ENCODE data around the gene ATP9A.
"Not testable (repeated sequence)": the region's sequence is repeated elsewhere in the genome, so short reads cannot be mapped to it uniquely, and the experiment has no call there.

The ATP9A gene

DNA sequence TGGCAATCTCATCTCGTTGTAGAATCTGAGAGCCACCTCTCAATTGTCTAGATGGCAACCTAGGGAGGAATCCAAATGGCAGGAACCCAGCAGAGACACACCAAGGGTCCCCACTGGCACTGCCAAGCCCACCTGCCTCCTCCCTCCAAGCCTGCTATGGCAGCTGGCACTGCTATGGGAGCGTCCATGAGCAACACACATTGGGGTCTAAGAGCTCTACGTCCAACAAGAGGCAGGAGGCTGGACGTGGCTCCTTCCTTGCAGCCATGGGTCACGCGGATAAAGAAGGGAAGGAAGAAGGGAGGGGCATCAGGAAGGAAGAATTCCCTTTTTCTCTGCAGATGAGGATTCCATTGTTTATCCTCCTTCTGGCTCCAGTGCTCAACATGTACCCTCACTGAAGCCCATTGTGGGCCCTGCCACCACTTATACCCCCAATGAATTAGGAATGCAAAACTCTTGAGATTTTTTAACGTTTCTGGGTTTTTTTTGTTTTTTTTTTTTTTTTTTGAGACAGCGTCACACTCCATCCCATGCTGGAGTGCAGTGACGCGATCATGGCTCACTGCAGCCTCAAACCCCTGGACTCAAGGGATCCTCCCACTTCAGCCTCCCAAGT, 17.3 kb downstream of the ATP9A start:
- DNase-seq (ENCODE audit: low spot score): no peak

DNA sequence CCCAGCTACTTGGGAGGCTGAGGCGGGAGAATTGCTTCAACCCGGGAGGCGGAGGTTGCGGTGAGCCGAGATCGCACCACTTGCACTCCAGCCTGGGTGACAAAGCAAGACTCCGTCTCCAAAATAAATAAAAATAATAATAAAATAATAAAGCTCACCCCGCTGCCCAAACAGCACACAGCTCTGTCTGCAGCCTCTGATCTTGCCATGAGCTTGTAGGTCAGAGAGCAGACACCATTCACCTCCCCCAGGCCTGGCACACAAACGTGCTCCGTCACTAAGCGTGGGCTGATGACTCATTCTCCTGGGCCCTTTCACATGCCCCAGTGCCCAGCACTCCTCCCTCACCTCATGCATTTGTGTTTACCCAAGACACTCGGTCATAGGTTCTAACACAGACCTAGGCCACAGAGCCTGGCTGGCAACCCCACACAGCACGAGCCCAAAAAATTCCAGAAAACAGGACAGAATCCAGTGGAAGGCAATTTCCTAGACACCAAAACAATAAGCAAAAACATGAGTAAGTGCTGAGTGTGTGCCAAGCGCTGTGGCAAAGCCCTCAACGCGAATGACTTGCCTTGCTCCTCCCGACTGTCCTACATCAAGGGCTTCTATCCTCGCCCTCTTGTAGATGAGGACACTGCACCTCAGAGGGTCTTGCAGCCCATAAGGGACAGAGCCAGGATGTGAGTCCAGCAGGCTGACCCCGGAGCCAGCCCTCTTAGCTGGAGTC, 18.0 kb downstream of the ATP9A start:
- DNase-seq (ENCODE audit: low spot score): peak; percentile 65

DNA sequence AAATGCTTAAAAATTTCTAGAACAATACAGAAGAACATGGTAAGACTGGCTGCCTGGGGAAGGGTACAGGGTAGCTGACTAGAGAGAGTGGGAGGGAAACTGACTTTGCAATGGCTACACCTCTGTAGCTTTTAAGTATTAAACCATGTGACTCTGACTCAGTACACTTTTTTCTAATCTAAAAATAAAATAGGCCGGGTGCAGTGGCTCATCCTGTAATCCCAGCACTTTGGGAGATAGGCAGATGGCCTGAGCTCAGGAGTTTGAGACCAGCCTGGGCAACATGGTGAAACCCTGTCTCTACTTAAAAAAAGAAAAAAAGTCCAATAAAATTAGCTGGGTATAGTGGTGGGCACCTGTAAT, 18.5 kb downstream of the ATP9A start:
- DNase-seq (ENCODE audit: low spot score): peak; percentile 26

DNA sequence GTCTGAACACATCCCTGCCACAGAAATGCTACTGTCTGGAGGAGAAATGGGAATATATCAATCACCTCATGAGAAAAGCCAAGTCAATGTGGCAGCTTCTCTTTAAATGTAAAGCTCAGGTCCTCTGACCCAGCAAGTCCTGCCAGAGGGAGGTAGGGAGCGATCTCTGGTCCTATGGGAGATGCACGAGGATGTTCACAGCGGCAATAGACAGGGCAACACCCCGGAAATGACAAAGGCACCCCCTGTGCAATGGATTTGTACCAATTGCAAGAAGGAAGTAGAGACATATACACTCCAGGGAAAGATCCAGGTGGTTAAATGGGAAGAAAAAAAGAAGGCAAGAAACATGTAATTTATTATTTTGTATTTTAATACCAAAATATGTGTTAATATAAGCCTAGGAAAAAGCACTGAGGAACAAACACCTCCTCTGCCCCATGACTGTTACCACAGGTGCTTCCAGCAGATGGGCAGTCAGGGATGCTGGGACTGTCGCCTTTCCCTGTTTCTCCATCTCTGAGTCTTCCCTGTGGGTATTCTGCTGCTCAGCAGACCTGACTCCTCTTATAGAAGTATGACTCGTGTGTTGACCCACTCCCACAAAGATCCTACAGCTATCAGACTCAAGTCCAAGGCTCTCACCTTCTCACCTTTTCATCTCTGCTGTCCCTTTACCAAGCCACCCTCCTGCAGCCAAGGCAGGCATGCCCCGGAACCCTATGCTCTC, 20.8 kb downstream of the ATP9A start:
- DNase-seq (ENCODE audit: low spot score): no peak

DNA sequence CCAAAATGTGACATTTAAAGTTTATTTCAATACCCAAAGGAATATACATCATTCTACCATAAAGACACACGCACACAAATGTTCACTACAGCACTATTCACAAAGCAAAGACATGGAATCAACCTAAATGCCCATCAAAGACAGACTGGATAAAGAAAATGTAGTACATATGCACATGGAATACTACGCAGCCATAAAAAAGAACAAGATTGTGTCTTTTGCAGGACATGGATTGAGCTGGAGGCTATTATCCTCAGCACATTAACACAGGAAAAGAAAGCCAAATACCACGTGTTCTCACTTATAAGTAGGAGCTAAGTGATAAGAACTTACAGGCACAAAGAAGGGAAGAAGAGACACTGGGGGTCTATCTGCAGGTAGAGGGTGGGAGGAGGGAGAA, 22.4 kb downstream of the ATP9A start:
- no peak for DNase-seq (ENCODE audit: low spot score)

DNA sequence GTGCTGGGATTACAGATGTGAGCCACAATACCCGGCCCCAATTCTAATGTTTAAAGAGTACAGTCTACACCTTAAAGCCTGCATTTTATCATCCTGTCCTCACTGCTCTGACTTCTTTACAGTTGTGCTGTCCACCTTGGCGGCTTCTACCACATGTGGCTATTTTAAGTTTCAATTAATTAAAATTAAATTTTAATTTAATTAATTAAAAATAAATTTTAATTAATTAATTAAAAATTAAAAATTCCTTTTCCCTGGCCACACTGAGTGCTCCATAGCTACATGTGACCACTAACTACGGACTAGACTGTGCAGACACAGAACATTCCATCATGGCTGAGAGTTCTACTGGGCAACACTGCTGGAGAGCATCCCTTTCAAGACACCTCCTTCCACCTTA, 27.4 kb downstream of the ATP9A start:
- no peak for DNase-seq (ENCODE audit: low spot score)

DNA sequence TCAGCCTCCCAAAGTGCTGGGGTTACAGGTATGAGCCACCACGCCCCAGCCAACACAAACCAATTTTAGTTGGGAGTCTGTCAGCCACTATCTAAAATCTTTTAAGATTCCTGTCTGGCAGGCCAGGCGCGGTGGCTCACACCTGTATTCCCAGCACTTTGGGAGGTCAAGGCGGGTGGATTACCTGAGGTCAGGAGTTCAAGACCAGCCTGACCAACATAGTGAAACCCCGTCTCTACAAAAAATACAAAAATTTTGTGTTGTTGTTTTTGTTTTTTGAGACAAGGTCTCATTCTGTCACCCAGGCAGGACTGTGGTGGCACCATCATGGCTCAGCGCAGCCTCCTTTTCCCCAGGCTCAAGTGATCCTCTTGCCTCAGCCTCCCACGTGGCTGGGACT, 27.9 kb downstream of the ATP9A start:
- DNase-seq (ENCODE audit: low spot score): not testable (repeated sequence)

DNA sequence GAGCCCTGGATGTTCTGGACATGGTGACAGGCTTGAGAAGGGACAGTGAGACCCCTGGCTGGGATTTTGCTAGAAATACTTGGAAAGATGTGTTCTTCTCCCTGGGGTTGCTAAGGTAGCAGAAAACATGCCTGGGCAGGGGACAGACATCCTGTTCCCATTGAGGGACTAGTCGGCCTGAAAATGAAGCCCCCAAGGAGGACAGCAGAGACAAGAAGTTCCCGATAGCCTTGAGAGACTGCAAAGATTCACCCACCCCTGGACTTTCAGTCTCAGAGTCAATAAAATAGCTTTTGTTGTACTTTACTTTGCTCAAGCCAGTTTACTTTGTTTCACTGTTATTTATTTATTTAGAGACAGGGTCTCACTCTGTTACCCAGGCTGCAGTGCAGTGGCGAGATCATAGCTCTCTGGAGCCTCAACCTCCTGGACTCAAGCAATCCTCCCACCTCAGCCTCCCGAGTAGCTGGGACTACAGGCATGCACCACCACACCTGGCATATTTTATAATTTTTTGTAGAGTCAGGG, 28.4 kb downstream of the ATP9A start:
- no peak for DNase-seq (ENCODE audit: low spot score)

DNA sequence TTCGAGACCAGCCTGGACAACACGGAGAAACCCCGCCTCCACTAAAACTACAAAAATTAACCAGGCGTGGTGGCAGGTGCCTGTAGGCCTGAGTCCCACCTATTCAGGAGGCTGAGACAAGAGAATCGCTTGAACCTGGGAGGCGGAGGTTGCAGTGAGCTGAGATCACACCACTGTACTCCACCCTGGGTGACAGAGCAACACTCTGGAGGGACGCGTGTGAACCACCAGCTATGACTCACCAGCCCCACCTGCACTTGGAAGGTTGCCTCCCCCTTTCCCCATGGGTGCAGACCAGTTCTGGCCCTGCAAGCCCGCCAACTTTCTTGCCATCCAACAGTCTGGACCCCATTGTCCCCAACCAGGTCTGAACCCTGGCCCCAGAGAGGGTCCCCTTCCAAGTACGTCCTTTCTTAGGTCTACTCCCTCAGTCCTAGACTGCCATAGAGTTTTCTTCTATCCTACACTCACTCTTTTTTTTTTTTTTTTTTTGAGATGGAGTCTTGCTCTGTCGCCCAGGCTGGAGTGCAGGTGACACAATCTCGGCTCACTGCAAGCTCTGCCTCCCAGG, 29.2 kb downstream of the ATP9A start:
- DNase-seq (ENCODE audit: low spot score): no peak

DNA sequence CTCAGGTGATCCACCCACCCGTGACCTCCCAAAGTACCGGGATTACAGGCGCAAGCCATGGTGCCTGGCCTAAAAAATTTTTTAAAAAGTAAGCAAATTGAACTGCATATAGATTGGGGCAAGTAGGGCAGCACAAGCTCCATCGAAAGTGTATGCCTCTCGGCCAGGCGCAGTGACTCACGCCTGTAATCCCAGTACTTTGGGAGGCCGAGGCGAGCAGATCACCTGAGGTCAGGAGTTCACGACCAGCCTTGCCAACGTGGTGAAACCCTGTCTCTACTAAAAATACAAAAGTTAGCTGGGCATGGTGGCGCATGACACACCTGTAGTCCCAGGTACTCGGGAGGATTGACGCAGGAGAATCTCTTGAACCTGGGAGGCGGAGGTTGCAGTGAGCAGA, 29.9 kb downstream of the ATP9A start:
- not testable (repeated sequence) for DNase-seq (ENCODE audit: low spot score)

DNA sequence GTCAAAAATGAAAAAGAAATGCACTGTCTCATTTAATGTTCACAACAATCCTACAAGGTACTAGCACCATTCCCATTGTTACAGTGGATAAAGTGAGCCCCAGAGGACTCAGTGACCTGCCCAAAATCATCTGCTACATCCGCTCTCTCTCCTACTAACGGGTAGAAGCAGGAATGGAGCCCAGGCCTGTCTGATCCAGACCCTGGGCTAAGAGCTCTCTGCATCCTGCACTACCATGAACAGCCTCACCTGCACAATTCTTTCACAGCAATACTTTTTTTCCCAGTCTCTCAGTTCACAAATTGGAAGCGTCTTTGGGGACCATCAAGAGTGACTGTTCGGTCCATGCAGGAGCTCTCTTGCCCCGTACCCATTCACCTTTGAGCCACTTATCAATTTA, 31.2 kb downstream of the ATP9A start:
- no peak for DNase-seq (ENCODE audit: low spot score)

DNA sequence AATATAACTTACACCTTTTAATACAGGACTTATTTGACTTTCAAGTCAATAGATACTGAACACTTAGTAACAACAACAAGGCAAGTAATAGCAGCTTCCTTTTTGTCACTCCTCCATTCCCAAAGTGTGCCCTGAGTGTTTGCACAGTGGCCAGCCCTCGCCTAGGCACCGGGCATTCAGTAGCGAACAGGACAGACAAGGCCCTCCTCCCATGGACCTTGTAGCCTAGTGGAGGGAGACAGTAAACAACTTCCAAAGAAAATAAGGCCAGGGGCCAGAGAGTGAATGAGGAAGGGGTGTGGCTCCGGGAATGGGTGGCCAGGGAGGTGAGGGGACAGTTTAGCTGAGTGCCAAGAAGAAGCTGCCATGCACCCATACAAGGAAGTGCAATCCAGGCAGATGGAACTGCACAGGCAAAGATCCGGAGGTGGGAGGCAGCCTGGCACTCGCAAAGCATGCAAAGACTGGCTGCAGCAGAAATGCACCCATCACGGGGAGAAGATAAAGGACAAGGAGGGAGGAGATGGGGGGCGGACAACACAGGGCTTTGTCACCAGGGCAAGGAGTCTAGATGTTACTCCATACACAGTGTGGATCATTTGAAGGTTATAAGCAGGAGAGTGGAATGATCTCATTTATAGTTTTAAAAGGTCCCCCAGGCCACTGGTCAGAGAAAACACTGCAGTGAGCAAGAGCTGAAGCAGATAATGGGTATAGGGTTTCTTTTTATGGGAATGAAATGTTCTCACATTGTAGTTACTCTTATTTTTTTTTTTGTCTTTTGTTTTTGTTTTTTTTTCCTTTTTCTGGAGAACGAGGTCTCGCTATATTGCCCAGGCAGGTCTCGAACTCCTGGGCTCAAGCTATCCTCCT, 32.2 kb downstream of the ATP9A start:
- no peak for DNase-seq (ENCODE audit: low spot score)

DNA sequence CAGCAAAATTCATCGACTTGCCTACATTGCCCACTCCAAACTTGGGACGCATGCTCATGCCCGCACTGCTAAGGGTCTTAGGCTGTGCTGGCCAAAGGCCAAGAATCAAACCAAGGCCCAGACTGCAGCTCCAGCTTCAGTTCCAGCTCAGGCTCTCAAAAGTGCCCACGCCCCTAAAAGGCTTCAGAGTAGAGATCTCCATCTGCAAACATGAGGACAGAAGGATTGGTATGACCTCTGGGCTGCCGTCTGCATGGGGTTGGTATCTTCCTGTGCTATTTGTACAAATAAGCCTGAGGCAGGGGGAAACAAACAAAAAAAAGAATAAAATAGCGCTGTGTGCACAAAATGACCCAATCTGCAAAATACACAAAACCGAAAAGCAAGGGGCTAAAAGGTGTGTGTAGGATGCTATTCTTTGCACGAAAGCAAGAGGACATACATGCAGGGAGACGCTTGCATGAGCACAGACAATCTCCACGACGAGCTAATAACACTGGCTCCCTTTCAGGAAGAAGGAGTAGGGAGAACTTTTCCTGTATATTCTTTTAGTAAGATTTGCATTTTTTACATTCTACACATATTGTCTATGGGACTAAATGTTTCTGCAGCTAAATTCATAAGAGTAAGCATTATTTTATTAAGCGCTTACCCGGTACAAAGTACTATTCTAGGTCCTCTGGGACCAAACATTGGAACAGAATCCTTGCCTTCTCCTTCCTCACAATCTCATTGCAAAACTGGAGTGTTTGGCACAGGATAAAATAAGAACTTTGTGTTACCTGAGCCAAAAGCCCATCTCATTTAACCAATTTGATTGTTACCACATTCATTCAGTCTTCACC, 33.1 kb downstream of the ATP9A start:
- no peak for DNase-seq (ENCODE audit: low spot score)

DNA sequence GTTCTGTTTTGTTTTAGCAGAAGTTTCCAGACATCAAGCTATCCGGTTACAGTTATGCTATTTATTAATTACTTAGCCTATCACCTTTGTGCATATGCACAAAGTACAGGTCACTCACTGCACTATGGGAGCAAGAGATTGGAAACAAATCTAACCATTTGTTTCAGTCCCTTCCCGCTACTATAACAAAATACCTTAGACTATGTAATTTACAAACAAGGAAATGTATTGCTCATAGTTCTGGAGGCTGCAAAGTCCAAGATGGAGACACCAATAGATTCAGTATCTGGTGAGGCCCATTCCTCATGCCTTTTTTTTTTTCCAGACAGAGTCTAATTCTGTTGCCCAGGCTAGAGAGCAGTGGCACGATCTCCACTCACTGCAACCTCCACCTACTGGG, 35.1 kb downstream of the ATP9A start:
- DNase-seq (ENCODE audit: low spot score): no peak

DNA sequence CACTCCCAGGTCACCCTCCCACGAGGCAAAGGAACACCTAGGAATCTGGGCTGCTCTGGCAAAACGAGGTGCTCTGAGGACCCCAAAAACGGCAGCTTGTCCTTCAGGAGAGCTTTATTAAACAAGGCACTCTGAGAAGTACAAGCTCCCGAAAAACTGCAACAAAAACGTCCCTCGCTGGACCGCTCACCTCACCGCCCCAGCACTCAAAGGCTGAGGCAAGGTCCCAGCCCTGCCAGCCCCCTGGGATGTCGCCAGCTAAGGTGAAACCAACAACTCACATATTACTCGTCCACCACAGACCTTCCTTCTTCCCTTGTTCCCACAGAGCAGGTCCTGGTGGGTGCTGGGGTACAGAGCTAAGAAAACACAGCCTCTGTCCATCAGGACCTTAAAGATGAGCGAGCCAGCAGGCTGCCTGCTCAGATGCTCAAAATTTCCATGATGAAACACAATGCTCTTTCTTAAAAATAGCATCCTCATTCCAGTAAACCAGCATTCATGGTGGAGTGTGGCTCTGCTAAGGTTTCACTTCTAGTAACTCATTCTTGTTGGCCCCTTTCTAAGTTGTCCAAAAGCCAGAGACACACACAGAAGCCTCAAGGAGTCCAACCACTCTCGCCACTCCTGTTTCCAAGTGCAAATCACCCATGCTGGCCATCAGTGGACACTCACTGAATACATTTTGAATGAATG, 35.9 kb downstream of the ATP9A start:
- DNase-seq (ENCODE audit: low spot score): peak; percentile 39

DNA sequence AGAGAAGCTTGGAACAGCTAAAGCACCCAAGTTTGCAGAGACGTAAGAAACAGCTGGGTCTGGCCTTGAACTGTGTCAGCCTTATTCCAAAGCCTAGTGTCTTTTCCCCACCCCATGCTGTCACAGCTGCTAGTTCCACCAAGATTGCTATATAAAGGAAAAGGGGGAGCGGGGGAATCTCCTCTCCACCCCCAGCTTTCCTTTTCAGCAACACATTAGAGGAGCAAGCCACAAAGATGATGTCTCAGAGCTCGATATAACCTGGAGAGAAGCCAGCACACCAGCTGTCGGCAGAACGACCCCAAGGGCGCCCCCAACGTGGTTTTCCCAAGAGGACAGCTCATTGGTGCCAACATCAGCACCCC, 36.5 kb downstream of the ATP9A start:
- DNase-seq (ENCODE audit: low spot score): peak; percentile 32

DNA sequence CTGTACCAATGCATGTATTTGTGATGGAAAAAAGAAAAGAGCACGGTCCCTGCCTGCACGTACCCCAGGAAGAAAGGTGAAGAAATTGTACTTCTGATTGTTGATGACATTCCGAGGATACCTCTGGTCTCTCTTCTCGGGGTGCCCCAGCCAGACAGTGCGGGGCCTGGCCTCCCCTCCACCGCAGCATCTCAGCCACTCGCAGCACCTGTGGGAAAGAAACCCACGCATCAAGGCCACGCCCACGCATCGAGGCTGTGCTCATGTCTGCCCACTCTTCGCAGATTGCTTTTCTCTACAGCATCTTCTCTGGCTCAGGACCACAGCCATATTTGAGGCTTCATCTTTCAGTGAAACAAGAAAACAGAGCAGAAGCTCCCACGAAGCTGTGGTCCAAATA, 38.4 kb downstream of the ATP9A start:
- no peak for DNase-seq (ENCODE audit: low spot score)

DNA sequence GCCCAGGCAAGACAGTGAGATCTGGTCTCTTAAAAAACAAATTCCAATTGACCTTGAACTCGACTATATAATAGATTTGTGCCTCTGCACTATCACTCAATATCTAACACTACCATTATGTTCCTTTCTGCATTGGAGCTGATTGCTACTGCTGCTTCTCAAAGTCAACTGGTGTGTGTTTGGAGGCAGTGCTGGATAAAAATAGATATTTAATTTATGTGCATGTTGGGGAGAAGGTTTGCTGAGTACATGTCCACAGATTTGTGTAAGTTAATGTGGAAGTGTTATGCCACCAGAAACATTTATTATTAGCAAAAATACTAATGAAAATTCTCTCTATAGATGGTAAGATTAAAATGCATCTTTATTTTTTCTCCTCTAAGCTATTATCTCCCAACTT, 39.5 kb downstream of the ATP9A start:
- DNase-seq (ENCODE audit: low spot score): no peak

DNA sequence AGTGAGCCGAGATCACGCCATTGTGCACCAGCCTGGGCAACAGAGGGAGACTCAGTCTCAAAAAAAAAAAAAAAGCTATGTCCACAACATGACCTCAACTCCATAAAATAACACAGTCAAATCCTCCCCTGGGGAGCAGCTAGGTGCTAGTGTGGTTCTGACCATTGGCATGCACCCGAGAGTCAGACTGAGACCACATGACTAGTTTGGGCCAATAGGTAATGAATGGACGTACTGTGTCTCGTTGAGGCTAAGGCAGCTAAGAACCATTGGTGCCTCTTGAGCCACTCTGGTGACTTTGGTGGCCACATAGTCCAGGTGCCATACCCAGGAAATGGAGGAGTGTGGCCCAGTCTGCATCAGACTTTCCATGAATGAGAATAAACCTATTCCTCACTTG, 40.3 kb downstream of the ATP9A start:
- no peak for DNase-seq (ENCODE audit: low spot score)

DNA sequence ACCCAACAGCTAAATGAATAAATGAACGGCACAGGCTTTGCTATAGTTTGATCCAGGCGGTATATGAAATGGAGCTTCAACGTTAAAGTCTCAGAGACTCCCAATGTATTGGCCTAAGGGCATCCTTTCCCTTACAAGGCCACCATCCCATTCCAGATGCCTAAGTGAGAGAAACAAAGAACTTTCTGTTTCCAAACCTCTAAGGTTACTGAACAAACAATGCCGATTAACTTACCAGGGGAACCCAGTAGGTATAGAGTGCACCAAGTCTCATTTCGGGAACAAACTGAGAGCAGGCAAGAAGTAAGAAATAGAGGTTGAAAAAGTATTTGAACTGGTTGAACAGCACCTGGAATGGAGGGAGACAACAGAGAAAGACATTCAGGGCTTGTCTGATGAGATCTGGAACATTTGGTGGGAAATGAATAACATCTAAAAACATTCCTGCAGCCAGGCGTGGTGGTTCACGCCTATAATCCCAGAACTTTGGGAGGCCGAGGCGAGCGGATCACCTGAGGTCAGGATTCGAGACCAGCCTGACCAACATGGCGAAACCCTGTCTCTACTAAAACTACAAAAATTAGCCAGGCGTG, 42.5 kb downstream of the ATP9A start:
- no peak for DNase-seq (ENCODE audit: low spot score)

All from hepatic stellate cell (primary cell).